GM18951 (cell line): ENCODE data around the gene MGRN1.

Source experiments
- POLR2A ChIP-seq: IDR thresholded peaks from 4 replicates; pipeline ENCODE4 v1.6.1; 2011; ENCODE audit warnings: mild to moderate bottlenecking; ENCODE audit not compliant: insufficient read length, insufficient read depth; ENCODE audit errors: extremely low read depth
- in situ Hi-C: fragments of 300-500 bp; cut with MboI; formaldehyde crosslinking; loops from one replicate; pipeline ENCODE4 v1.12.0; 2022; ENCODE audit warnings: low sequenced_read_pairs, mixed read lengths, inconsistent platforms; ENCODE audit not compliant: unreplicated experiment

Gene MGRN1

DNA sequence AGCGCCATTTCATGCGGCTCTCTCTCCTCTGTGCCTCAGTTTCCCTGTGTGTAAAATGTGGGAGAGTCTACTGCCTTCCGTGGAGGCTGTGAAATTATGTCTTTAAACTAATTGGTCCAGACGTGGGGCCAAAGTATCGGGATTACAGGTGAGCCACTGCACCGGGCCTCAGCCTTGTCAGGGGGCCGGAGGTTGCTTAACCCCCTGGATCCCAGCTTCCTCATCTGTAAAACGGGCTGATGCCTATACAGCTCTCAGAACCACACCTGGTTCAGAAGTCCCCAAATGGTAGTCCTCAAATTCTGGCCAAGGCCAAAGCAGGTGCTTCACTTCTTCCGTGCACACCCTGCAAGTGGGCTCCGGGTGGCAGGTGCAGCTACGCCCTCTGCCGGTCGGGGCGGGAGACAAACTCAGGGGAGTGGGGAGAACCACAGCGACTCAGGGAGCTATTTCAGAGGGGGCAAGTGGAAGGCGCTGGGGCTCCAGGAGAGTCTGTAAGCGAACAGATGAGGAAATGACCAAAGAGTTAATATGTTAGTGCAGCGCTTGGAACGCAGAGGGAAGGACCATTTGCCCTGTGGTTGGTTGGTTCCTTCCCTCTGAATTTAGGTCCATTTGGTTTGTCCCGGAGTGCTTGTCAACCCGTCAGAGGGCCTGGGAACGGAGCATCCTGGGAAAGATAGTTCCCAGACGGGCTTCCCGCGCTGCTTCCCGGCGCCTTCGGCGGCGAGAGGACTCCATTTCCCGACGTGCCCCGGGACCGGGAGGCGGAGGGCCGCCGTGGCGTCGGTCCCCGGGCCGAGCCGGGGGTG lies at the start of gene MGRN1:
Gene MGRN1 (plus strand): TSS at position 812 of the 812 bp plus-strand sequence. CDS start 135 bp downstream, outside the sequence.
- in situ Hi-C loops, result no loop called here
- TF ChIP-seq POLR2A, result no peak

DNA sequence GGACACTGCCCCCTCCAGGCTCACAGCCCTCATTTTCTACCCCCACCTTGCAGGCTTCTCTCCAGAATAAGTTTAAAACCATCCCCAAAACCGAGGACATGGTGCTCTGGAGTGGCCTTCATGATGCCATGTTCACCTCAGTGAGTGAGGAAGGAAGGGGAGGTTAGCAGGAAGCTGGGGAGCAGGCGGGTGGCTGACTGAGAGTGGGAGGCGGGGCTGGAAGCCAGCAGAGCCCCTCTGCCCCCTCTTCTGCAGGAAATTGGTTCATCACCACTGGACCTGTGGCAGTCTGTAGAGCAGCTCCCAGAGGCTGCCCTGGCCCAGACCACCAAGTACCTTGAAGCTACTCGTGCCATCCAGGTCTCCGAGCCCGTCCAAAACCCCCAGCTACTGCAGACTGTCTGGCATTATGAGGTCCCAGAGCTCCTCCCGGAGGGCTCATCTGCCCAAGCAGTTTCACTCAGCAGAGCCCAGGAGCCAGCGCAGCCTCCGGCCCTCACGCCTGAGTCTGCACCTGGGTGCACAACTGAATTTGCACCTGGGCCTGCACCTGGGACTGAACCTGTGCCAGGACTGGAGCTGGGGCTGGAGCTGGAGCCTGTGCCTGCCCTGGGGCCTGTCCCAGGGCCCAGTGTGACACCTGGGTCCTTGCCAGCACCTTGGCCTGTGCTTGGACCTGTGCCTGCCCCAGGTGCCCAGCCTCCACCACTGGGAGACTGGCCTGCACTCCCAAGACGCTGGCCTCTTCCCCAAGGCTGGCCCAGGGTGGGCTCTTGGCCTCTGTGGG lies 49.5 kb upstream of the MGRN1 start:
- in situ Hi-C loops, result no loop called here
- TF ChIP-seq POLR2A, result no peak

DNA sequence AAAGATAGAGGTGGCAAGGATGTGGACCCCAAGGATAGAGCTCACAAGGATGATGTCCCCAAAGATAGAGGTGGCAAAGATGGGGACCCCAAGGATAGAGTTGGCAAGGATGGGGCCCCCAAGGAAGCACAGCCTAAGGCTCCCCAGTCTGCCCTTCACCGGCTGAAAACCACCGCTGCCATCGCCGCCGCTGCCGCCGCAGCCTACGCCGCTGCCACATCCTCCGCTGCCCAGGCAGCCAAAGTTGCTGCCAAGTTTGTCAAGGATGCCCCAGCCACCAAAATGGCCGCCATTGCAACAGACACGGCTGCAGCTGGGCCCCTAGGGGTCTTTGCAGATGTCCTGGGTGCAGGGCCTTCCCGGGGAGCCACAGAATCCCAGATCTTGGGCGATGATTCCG lies 48.6 kb upstream of the MGRN1 start:
- in situ Hi-C loops, result no loop called here

DNA sequence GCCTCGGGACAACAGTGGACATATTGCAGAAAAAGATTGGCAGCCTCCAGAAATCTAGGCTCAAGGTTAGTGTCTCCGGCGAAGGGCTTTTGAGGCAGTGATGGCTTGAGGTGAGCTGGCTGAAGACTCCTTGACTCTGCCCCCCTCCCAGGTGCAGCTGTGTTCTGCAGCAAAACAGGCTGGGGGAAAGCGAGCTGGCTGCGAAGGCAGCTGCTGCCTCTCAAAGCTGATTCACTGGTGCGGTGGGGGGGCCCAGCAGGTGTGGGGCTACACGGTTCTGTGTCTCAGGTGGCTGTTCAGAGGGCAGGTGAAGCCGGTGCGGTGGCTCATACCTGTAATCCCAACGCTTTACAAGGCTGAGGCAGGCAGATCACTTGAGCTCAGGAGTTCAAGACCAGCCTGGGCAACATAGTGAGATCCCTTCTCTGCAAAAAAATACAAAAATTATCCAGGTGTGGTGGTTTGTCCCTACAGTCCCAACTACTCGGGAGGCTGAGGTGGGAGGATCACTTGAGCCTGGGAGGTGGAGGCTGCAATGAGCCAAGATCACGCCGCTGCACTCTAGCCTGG lies 45.6 kb upstream of the MGRN1 start:
- no peak for TF ChIP-seq POLR2A
- in situ Hi-C loops, result no loop called here

More for the DNA sequence above, 48.6 kb upstream of the MGRN1 start:
- no peak for TF ChIP-seq POLR2A

DNA sequence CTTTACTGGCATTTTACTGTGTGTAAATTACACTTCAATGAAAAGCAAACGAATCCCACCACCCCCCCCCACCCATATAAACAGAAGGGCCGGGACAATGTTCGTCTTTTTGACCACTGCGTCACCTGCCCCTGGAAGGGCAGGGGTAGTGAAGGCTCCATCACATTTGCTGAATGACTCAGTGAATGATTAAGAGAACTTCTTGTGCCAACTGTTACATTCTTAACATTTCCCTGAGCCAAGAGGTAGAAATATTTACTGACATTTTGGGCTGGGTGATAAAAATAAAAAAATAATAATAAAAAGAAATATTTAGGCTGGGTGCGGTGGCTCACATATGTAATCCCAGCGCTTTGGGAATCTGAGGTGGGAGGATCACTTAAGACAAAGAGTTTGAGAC lies 44.4 kb upstream of the MGRN1 start:
- TF ChIP-seq POLR2A, result no peak
- in situ Hi-C loops, result no loop called here

DNA sequence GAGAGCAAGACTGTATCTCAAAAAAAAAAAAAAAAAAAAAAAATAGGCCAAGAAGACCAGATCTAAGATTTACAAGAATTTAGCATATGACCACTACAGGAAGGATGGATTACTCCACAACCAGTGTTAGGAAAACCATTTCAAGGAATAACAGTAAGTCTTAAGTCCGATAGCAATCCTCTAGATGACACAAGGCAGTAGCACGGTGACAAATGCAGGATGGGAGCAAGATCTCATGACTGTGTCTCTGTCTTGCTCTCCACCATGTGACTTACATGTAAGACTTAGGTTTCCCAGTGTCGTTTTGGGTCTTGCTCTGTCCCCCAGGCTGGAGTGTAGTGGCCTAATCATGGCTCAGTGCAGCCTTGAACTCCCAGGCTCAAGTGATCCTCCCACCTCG lies 40.7 kb upstream of the MGRN1 start:
- TF ChIP-seq POLR2A, result no peak
- in situ Hi-C loops, result no loop called here

DNA sequence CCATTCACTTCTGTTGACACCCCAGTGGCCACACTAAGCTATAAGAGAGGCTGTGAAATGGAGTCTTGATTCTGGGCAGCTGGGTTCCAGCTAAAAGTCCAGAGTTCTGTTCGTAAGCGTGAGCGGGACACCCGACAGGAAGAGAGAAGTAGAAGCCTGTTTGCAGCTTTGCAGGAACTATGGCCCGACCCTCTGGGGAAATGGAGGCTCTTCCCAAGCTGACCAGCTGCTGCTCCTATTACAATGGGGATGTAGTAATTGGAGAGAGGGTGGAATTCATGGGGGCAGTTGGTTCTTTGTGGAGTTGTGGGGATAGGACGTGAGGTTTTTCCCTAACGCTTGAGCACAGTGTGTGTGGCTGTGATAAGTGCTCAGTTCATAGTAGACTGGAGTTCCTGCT lies 38.3 kb upstream of the MGRN1 start:
- in situ Hi-C loops, result no loop called here
- TF ChIP-seq POLR2A, result no peak

DNA sequence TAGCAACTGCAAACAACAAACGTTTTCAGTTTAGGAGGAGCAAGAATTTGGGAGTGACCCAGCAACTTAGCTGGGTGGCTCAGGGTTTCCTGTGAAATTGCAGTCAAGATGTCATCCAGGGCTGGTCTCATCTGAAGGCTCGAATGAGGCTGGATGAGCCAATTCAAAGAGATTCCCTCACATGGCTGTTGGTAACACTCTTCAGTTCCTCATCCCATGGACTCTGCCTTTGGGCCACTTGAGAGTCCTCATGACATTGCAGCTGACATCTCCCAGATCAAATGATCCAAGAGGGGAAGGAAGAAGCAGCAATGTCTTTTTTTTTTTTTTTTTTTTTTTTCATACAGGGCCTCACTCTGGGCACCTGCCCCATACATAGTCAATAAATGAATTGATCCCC lies 36.2 kb upstream of the MGRN1 start:
- TF ChIP-seq POLR2A, result no peak
- in situ Hi-C loops, result no loop called here

DNA sequence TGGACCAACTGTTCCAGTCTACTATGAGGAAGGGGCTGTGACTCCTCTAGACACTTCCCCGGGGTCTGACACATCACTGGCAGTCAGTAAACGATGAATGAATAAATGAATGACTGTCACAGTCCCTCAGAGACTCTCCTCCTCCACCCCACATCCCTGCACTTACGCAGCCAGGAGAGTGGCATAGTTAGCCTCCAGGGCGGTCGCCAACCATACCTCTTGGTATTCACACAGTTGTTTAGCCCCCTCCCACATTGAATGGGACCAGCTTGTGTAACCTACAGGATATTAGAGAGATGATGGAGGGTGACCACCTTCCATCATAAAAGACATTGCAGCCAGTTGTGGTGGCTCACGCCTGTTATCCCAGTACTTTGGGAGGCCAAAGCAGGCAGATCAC lies 35.7 kb upstream of the MGRN1 start:
- in situ Hi-C loops, result no loop called here
- TF ChIP-seq POLR2A, result no peak

DNA sequence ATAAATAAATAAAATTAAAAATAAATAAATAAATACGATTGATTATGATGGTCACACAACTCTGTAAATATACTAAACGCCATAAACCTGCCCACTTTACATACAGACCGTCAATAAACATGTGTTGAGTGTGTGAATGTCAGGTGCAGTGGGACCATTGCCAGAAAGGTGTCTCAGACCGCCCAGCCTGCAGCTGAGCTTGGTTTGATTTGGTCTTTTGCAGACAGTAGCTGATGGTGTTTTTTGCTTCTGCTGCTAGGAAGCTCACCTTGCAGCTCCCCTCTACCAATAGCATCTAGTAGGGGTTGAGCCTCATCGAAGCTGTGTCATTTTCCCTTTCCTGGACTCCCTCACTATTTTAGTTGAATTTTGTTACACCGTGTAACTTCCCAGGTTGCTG lies 33.4 kb upstream of the MGRN1 start:
- in situ Hi-C loops, result no loop called here
- no peak for TF ChIP-seq POLR2A

DNA sequence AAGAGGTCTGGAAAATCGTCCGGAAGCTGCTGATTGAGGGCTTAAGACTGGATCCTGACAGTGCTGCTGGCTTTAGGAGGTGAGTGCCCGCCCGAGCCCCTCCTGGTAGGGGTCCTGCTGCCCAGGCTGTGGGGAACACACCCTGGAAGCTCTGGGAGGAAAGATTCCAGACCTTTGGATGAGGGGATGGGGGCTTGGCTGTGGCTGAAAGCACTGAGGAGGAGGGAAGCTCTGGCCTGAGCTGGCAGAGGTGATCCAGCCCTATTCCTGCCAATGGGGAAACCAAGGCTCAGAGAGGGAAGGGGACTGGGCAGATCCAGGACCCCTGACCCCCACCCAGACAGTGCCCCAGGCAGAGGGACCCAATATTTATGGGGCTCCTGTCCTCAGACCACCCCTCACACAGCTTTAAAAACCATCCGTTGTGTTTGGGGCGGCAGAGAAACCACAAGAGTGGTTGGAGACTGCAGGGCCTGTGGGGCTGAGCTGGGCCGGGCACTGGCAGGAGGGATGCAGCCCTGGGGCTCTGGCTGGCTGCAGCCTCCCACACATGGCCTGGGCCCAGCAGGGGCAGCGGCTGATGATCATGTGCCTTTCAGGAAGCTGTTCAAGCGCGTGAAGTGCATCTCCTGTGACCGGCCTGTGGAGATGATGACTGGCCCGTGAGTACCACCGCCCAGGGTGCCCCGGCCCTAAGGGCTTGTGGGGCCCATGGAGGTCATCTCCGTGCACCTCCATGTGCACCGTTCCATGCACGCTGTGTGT lies 32.7 kb upstream of the MGRN1 start:
- in situ Hi-C loops, result no loop called here
- no peak for TF ChIP-seq POLR2A

DNA sequence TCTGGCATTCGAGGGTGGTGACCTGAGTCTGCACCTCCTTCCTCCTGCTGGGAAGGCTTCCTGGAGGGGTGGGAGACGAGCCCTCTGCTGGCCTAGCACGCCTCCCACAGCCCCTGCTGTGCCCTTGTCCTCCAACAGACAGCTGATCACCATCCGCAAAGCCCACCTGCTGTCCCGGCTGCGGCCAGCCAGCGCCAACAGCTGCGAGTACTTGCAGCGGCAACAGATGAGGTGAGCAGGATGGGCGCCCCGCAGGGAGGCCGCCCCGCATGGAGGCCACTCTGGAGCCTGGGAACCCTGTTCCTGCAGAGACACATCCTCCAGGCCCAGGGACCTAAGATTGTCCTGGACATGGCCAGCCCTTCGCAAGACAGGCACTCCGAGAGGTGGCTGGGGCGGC lies 31.5 kb upstream of the MGRN1 start:
- in situ Hi-C loops, result no loop called here
- no peak for TF ChIP-seq POLR2A

DNA sequence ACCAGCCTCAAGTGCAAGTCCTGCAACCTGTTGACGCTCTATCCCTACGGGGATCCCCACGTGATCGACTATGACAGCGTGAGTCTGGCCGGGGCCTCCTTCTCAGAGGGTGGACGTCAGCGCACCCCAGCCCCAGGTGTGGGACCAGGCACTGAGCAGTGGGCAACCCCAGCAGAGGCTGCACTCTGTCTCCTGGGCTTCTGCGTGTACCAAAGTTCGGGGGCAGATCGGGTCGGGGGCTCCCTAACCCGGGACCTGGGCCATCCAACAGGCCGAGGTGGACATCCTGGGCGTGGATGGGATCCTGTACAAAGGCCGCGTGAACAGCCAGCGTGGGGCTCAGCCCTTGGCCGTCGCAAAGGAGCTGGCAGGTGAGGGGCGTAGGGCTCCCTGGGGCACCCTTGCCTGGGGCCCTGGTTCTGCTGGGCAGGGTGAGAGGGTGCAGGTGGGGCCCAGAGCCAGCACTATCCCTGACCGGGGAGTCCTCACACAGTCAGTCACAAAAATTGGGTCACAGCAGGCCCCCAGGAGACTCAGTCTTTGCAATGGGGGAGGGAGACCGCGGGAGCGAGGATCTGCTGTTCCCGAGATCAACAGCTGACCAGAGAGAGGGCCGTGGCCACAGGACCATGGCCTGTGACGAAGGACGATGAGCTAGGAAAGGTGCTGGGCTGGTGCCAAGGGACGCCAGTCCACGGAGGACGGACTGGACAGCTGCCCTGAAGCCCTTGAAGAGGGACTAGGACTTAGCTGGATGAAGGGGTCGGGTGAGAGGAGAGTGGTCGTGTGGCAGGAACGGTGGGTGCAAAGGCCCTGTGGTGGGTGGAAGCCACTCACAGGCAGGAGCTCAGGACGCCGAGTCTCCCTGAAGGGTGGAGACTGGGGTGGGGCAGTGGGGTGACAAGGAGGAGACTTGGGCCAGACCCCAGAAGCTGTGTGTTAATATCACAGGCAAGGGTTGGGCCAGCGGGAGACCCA lies 29.9 kb upstream of the MGRN1 start:
- no peak for TF ChIP-seq POLR2A
- in situ Hi-C loops, result no loop called here
